NK-92 treated with Interleukin-12 subunit alpha and Interleukin-12 subunit beta, amount 100 ng/mL, for 24 hours (cell line): Measurements from ENCODE around the gene TRAK1.

Experiments used
- DNase-seq: peaks from one replicate; lab custom pipeline; 2025; lab: John Stamatoyannopoulos, UW

The TRAK1 gene

DNA sequence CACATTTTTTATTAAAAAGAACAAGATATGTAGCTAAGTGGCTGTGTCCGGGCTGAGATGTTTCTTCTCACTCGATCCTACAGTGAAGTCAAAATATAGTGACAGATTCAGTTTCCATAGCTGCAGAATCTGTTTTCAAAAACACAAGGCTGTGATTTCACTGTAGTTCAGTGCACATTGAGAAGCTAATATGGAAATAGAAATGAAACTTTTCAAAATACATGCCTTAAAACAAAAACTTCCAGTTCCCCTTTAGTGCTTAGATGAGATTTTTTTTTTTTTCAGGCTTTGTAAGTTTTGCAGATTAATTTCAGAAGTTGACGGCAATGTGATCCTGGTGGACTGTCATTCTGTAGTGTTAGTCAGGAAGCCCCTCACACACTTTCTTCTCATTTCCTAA, 23.8 kb upstream of the TRAK1 start:
- no peak for DNase-seq

DNA sequence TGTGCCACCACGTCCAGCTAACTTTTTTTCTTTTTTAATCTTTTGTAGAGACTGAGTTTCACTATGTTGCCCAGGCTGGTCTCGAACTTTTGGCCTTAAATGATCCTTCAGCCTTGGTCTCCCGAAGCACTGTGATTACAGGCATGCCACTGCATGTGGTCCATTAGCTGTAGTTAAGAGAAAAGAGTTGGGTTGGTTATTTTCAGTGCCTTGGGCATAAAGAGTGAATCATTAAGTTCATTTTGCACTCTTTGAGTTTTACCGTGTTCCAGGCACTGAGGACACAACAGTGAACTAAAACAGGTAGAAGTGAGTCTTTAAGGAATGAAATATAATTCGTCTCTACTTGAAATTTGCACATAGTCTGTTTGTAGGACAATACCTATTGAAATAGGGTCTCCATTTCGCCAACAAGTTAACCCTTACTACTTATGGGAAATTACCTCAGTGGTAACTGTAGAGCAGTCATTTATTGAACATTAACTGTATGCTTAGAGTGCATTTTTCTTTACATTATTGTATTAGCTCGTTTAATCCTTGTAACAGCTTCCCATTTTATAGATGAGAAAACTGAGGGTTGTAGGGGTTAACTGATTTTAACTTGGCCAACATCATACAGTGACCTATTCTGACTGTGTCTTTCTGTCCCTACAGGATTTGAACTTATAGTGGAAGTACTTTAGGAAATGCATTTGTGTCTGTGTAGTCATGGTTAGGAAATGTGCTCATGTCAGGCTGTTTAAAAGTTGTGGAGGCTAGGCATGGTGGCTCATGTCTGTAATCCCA, 22.7 kb upstream of the TRAK1 start:
- no peak for DNase-seq

DNA sequence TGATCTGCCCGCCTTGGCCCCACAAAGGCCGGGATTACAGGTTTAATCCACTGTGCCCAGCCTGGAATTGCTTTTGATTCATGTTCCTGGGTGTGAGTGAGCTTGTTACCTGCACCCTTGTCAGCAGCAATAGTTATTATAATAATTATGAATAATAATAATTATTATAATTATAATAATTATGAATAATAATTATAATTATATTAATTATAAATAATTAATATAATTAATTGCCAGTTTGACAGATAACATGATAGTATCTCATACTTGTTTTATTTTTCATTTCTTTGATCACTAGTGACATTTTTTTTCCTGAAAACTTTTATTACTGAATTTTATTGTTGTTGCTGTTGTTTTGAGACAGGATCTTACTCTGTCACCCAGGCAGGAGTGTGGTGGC, 21.1 kb upstream of the TRAK1 start:
- no peak for DNase-seq

DNA sequence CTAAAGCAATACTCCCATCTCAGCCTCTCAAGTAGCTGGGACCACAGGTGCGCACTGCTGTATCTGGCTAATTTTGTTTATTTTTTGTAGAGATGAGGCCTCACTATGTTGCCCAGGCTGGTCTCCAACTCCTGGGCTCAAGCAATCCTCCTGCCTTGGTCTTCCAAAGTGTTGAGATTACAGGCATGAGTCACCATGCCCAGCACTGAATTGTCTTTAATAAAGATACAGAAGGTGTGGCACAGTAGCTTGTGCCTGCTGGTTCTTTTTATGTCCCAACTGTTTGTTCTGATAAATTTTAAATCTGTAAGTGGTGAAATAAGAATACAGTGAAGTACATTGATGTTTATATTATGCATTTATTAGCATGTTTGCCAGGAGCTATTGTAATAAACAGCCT, 20.6 kb upstream of the TRAK1 start:
- no peak for DNase-seq

DNA sequence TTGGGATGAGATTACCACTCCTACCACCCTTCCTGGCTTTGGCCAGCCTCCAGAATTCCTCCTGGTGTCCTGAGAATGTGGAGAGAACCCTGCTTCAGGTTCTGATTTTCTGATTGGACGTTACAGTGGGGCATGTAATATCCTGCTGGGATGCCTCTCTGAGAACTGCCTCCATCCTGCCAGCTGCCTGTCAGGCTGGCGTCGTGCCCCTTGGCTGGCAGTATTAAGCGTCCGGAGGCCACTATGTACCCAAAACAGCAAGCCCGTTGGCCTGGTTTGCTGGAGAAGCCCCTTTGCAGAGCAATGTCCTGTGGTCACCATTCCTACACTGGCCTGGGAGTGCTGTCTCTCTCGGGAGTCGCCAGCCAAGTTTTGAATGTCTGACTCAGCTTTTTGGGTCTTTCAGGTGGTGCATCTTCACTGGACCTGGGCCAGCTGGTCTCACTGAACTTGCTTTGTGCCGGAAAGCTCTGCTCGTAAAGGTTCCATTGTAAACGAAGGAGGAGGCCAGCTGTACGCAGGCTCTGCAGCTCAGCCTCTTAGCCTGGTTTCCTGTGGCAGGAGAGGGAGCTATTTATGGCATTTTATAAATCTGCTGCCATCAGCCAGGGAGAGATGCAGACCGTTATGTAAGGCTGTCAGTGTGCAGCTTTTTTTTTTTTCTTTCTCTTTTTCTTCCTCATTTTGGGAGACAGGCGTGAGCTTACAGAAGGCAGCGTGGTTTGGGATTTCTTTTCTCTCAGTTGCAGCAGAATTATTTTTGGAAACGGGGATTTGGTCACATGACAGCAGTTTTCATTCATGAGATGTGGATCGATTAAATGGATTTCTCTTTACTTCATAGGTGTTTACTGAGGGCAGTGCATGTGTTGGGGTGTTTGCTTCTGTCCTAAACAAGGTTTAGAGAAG, 19.0 kb upstream of the TRAK1 start:
- no peak for DNase-seq

DNA sequence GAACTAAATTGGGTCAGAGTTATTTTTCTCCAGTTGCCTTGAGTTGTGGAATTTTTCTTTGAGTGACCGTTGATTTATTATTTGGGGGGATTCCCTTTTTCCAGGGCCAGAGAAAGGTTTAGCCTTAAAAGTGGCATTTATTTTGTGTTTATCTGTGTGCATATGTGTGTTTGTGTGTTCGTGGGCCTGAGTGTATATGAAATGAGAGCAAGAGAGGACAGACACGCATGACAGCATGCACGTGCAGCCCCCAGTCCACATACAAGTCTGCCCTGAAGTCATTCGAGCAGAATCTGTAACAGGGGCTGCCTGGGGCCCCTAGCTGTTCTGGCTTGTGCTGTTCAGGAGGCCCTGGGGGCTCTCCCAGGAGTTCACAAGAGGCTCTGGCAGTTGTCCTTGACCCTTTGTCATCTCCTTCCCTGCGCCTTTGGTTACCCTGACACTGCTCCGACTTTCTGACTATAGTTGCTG, 18.3 kb upstream of the TRAK1 start:
- DNase-seq: no peak

DNA sequence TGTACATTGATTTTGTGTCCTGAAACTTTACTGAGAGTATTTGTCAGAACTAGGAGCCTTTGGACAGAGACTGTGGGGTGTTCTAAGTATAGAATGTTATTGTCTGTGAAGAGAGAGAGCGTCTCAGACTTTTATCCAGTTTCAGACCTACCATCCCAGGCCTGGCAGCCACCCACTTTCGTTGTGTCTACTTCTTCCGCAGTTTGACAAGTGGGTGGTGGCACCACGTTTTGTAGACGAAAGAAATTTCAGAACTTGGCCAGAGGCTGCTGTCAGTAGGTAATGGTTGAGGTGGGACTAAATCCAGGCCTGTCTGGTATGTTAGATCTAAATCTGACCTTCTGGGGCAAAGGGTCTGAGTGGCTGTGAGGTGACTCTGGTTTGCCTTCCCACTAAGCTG, 13.4 kb upstream of the TRAK1 start:
- DNase-seq: no peak

DNA sequence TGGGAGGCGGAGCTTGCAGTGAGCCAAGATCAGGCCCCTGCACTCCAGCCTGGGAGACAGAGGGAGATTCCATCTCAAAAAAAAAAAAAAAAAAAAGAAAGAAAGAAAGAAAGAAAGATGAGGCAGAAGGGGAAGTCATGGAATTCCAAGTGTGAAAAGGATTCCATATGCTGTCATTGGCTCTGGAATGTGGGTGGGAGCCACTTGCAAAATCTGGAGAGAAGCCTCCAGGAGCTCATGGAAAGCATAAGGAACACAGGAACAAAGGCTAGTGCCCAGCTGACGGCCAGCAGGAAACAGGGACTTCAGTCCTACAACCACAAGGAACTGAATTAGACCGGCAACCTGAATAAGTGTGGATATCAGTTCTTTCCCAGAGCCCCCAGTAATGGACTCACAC, 12.5 kb upstream of the TRAK1 start:
- DNase-seq: no peak

DNA sequence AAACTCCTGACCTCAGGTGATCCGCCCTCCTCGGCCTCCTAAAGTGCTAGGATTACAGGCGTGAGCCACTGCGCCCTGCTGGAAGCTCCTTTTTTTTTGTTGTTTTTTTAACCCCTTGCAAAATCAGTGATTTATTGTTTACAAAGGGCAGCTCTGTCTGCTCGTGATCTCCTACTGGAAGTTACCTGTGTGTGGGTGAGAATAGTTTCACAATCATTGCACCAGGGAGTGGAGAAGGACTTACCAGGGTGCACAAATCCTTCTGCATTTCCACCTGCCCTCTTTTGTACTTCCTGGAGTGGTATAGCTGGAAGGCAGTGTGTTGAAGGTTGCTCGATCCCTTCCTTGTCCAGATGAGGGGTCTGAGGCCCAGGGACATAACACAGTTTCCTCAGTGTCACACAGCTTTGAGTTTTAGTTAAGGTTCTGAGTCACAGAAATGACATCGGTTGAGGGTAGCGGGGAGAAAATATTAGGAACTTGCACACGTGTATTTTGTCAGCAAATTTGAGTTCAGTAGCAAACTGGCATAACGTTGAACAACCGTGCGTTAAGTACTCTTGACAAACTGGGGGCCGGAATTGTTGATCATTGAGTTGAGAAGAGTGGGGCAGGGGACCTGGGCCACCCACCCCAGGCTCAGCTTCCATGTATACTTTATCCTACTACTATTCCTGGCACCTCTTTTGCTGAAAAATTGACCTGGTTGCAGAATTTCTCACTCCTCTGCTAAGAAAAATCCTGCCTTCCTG, 11.3 kb upstream of the TRAK1 start:
- no peak for DNase-seq

- DNase-seq: no peak
Observed at GRCh38 chr3:42080453-42080872, 10.7 kb upstream of the TRAK1 start.

DNA sequence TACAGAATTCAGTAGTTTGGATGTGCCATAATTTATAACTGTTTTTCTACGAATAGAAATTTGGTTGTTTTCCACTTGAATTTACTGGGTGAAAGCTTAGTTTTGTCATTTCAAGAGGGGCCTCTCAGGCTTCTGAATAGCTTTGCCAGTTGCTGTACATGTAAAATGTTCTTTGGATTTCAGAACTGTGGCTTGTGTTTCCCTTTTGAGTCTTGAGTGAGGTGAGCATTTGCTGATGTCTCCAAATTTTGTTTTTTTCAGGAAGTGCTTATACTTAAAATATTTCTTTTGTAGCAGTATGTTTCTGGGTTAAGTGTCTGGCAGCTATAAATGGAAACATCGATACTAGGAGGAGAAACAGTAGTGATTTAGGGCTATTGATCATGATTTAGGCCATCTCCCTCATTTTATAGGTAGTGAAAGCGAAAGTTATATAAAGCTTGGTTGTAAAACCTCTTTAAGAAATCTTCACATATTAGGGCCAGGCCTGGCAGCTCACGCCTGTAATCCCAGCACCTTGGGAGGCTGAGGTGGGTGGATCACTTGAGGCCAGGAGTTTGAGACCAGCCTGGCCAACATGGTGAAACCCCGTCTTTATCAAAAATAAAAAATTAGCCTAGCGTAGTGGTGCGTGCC, 9.2 kb upstream of the TRAK1 start:
- DNase-seq: no peak

DNA sequence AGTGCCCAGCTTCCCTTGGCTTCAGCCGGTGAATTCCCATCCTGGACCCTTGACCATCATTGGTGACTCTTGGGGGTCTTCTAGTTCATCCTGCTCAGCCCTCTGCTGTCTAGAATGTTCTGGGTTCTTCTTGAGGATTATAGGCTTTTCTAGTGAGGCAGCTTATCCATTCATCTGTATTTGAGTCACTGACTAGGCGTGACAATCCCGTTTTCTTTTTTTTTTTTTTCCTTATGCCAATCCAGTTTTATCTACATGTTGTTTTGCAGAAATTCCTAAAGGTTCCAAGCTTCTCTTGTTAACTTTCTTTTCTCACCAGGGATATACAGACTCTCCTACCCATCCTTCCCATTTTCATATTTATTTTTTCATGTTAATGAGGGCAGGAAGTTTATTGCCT, 6.6 kb upstream of the TRAK1 start:
- DNase-seq: no peak

DNA sequence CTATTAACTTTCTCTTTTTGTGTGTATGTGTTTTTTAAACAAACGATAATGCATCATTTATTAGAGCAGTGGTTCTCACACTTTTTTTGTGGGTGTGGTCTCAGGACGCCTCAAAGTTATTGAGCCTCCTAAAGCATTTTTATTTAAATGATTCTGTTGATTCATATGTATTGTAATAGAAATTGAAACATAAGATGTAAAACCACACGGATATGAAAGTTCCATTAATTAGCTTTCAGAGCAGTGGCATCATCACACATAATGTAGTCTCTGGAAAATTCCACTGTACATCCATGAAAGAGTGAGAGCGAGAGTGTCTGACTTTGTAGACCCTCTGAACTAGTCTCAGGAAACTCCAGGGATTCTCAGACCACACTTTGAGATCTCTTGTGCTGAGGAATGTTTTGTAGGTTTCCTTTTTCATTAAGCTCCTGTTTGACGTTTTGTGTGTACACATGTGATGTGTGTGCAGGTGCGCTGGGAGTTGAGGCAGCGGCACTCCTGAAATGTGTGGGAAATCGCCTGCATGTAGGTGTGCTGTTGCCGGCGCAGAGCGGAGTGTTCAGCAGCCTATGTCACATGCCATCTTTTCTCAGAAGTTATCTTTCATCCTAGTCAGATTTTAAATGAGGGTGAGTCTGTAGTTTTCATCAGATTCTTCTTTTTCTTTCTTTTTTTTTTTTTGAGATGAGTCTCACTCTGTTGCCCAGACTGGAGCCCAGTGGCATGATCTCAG, 5.3 kb upstream of the TRAK1 start:
- DNase-seq: no peak

DNA sequence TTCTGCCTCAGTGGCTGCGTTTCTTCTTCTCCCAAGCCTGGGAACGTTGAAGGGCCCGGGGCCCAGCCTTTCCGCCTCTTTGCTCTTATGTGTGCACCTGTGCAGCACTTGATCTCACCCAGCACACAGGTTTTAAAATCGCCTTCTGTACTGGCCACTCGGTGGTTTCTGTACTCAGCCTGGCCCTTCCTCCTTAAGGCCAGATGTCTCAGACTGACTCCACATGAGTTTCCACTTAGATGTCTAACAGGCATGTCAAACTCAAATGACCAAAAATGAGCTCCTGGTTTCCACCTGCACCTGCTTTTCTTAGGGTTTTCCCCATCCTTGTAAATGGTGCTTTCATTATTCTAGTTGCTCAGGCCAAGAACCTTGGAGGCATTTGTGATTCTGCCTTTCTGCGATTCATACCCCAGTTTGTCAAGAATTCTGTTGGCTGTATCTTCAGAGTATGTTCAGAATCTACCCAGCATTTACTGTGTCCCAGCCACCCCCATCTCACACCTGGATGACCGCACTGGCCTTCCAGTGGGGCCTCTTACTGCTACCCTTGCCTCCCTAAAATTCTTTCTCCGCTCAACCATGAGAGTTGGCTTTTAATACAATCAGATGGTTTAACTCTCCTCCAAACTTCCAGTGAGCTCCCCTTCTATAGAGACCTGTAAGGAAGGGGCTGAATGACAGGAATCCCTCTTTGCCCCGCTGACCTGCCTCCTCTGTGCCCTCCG, 2.2 kb upstream of the TRAK1 start:
- no peak for DNase-seq

- DNase-seq: no peak
Observed at GRCh38 chr3:42092006-42092405, 849 bp downstream of the TRAK1 start.

GRCh38 chr3:42094128-42094527, 3.0 kb downstream of the TRAK1 start:
- no peak for DNase-seq

DNA sequence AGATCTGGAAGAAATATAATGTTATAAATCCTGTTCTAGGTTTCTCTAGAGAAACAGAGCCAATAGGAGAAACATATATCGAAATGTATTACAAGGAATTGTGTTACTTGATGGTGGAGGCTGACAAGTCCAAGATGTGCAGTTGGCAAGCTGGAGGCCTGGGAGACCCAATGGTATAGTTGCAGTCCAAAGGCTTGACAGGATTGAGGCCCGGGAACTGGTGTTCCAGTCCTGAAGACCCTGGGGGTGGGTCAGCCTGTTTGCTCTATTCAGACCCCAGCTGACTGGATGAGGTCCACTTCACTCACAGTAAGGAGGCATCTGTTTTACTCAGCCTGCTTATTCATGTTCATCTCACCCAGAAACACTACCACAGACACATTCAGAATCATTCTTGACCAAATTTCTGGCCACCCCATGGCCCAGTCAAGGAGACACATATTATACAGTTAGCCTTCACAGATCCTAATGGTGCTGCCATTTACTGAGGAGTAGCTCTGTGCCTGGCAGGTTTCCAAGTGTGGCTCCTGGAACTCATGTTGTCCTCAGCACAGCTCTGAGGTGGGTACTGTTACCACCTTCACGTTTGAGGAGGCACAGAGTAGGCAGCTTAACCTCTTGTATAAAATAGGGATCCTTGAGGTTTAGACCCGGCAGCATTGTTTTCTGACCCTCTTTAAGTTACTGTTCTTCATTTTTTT, 3.7 kb downstream of the TRAK1 start:
- DNase-seq: no peak

DNA sequence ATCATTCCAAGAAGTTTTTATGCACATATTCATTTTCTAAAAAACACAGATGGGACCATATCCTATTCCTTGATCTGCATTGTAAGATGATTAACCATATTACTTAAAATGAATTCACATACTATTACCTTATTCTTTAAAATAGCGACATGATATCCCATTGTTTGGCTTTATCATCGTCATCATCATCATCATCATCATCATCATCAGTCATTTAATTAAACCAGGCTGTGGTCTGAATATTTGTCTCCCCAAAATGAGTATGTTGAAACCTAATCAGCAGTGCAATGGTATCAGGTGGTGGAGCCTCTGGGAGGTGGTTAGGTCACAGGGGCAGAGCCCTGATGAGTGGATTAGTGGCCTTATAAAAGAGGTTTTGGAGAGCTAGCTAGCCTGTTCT, 4.4 kb downstream of the TRAK1 start:
- DNase-seq: no peak

DNA sequence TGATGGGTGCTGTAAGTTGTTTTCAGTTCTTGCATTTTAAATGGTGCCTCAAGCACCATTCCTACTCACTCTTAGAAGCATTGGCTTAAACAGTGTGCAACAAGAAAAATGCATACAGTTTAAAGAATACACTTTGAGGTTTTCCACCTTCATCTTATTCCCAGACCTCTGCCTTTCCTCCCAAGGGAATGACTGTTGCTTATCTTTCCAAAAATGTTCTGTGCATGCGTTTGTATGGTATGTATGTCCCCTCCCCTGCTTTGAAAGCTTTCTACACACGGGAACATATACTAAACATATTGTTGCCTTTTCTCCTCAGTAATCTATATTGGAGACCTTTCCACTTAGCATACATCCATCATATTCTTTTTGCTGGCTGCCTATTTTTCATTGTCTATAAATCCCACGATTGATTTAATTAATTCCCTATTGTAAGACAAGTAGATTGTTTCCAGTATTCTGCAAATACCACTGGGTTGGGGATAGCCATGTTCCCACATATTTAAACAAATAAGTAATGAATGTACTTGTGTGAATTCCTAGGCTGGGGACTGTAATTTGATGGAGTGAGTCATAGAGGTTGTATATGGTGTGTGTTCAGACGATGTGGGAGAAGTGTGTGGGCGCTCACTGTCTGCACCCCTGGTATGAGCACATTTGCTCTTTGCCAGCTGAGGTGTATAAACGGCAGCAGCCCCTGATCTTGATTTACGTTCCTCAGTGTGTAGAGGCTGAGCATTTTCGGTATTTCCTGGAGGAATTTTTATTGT, 5.8 kb downstream of the TRAK1 start:
- DNase-seq: no peak
